ENCODE results near the gene IGFBP2.

IGFBP2 gene

DNA sequence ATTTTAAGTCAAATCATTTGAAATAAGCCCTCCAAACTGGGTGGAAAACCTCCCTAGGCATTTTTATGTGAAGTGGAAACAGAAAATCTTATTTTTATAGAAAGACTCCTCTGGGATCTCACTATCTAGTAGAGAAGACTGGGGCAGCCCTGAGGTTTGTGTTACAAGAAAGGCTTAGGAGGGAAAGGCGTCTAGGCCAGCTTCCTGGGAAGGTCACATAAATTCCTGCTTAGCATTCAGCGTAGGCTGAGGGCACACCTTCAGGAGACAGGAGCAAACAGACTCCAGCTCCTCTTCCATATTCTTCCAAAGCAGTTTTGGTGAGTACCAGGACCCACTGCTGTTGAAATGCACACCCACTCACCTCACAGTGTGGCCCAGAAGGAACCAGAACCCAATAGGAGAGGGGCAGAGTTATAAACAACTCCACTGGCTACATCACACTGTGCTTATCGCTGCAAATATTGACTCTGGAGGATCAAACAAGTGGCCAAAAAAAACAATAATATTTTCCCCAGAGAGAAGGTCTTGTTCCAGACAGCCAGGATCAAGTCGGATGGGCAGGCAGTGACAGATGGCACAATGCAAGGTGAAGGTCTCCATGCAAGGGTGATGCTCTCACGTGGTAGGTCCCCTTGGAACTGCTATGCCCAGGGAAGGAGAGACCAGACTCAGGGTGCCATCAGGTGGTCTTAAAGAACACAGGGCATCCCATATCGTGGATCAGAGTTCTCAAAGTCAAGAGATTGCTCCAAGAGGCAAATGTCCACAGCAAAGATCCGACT is 17.7 kb upstream of the IGFBP2 start:
- no peak for DNase-seq (ENCODE audit: low spot score)

DNA sequence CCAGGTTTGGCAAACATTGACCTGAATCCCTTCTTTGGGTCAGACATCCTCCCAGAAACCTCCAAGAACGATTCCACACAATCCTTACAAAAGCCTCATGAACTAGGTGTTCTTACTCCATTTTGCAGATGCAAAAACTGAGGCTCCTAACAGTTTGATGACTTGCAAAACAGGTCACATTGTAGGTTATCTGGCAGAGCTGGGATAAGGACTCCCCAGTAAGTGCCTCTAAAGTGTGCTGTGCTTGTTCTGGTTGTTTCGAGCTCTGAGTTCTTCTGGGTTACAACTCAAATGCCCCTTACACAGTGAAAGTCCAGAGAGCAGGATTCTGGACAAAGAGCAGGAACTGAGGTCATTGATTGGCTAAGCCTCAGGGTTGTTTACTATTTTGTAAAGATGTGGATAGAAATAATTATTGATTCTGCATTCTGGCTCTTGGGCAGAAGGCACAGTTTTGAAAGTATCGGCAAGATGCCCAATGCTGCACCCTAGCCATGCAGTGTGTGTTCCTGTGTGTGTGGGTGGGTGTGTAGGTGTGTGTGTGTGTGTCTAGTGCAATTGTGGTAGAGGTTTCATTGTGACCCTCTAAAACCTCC is 17.0 kb upstream of the IGFBP2 start:
- no peak for DNase-seq (ENCODE audit: low spot score)

DNA sequence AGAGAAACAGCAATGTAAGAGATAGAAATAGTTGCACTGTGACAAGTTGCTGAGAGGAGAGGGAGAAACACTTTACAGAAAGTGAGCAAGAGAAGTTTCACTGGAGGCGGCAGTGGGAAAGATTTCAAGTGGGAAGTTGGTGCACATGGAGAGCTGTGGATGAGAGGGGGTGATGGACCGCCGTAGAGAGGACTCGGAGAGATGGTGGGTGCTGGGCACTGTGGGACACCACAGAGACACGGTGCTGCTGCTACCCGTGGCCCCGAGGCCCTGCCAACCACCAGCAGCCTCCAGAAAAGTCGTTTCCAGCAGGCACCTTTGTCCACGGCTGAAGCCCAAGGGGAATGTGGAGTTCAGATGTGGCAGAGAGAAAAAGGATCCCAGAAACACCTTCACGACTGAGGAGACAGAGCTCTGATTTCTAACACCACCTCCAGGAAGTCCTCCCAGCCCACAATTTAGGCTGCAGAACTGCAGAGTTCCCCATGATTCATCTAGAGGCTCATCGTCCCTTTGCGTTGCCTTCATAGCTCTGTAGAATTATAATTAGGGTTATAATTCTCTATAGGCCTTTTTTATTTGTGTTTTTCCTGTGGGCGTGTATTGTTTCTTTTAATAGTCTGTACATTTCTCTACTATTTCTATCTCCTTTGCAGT is 15.9 kb upstream of the IGFBP2 start:
- no peak for DNase-seq (ENCODE audit: low spot score)

DNA sequence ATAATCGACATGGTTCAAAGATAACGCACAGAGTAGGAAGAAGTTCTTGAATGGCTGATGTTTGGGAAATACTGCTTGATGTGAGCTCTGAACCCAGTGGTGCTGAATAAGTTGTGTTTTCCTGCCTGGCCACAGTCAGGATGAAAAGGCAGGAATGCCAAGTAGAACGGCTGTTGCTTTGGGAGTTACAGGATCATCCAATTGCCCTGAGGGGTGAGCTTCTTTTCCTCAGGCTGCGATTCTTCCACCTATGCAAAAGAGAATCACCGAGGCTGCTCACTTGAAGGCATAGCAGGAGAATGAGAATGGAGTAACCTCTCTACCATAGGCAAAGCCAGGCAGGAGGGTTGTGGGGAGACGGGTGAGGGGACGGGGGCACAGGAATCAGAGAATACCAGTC is 14.4 kb upstream of the IGFBP2 start:
- no peak for DNase-seq (ENCODE audit: low spot score)

DNA sequence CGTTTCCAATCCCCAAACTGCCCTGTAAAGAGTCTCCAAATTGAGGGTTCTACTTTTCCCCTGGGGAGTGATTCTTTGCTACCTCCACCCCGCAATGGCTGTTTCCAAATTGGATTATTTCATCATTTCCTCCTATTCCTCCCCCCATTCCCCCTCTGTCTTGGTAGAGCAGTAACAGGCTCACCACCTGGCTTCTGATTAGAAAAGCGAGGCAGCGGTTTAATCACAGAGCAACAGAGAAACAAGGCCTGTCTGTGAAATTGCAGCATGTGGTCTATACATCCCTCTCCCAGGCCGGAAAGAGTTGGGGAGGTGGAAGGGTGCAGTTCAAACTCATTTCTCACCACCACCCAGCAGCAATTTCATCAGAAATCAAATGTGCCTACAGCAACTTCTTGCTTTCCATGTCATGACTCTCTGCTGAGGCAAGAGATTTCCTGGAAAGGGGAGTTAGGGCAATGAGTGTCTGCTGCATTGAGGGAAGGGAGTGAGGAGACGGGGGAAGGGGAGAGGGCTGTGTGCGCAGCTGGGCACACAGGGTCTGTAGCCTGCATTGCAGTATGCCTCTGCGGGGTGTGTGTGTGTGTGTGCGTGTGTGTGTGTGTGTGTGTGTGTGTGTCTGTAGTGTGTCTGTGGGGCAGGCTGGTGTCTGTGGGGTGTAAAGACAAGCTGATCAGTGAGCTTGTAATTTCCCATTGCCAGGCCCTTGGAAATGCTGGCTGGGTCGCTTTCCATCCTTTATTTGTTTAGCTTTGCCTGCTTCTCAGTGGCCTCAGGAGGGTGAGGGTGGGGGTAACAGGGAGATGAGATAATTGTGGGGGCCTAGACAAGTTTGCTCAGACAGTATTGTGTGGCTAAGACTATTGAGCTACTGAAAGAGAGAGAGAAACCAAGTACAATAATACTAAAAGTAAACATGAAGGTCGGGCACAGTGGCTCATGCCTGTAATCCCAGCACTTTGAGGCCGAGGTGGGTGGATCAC is 13.5 kb upstream of the IGFBP2 start:
- DNase-seq (ENCODE audit: low spot score), result no peak

DNA sequence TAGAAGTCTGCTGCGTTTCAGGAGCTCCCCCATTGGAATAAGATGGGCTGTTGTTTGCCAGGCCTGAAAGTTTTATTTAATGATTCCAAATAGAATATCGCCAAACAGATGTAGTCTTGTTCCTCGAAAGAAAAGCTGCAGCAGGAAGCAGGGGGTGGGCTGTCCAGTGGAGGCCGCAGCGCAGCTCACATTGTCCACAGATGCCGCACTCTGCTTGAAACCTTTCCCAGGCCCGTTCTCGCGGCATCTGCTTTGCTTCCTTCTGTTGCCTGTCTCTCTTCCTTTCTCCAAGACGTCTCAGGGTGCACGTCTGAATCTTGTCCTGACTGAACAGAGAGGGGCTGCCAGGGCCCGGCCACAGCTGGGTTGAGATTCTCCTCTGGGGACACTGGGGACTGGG is 12.4 kb upstream of the IGFBP2 start:
- no peak for DNase-seq (ENCODE audit: low spot score)

DNA sequence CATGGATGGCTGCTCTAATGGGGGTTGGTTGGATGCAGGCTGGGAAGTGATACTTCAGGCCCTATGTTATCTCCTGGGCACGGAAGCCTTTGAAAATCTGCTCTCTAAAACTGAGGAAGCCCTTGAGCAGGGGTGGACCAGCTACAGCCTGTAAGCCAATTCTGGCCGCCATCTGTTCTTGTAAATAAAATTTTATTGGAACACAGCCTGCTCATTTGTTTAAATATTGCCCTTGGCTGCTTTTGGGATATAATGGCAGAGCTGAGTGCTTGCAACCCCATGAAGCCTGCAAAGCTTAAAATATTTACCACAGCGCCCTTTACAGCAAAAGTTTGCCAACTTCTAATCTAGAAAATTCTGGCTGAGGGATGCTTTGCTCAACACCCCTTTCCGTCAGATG is 11.9 kb upstream of the IGFBP2 start:
- DNase-seq (ENCODE audit: low spot score), result no peak

DNA sequence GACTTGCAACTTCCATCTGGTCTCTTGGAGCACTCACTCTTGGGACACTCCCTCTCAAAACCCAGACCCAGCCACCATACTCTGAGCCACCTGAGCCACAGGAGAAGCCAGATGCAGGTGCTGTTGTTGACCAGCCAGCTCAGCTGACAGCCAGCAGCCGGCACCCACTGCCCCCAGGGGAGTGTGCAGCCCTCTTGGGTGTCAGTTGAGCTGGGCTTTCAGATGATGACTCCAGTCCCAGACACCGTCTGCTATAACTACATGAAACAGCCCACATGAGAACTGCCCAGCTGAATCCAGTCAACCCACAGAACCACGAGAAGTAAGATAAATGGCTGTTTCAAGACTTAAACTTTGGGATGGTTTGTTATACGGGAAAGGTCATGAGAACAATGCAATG is 10.7 kb upstream of the IGFBP2 start:
- no peak for DNase-seq (ENCODE audit: low spot score)

DNA sequence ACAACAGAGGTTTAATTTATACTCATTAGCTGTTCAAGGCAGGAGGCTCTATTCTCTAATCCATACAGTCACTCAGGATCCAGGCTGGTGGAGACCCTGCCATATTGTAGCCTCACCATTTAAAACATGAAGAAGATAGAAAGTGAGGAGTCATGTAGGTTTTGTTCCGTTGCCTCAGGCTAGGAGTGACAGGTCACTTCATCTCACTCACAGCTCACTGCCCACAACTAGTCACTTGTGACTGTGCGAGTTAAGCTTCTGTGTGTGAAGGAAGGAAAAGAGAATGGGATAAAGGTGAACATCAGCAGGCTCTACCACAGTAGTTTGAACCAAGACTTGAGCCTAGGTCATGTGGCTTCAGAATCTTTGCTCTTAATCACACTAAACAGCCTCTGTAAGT is 9.0 kb upstream of the IGFBP2 start:
- no peak for DNase-seq (ENCODE audit: low spot score)

DNA sequence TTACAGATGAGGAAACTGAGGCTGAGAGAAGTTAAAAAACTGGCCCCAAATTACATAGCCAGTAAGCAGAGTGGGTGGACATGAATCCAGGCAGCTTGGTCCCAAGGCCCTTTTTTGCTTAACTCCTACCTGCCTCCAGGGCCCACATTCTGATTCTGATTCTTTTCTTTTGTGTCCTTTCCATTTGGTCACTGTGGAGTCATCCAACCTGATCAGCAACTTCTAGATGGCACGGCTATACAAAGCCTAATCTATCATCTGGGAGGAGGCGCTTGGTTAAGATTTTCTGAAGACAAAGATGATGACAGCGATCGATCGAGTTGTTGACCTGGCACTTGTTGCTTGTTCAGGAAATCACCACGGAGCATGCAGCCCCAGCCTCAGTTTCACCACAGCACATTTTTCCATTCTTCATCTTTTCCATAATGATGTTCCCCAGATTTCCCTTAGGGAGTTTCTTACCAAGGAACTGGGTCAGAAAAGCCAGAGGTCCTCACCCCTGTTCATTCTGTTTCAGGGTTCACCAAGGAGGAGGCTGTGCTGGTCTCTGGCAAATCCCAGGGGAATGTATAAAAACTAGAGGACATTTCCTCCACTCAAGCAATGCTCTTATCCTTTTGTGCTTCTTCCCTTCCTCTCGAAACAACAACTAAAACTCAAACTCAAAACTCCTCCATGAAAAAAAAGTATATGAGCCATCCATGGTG is 6.9 kb upstream of the IGFBP2 start:
- DNase-seq (ENCODE audit: low spot score), result no peak

DNA sequence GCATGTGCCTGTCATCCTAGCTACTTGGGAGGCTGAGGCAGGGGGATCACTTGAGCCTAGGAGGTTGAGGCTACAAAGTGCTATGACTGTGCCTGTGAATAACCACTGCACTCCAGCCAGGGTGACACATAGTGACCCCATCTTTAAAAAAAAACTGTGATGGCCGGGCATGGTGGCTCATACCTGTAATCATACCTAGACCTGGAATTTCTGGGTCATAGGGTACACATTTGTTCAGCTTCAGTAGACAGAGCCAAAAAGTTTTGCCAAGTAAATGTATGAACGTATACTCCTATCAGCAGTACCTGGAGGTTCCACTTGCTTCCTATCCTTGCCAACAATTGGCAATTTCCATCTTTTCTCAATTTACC is 6.4 kb upstream of the IGFBP2 start:
- no peak for DNase-seq (ENCODE audit: low spot score)

DNA sequence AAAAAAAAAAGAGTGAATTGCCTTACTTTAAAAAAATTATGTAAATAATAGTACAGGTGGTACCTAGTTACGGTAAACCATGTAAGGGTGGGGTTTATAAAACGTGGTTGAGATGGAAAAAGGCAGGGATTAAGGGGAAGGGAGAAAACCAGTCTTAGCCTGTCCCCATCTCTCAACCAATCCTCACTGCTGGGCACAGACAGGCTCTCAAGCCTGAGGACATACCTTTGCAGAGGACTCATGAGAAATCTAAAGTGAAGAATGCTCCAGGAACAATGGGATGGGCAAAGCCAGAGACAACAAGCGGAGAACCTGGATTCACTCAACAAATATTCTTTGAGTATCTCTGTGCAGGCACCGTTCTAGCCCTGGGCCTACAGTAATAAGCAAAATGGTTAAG is 3.4 kb upstream of the IGFBP2 start:
- no peak for DNase-seq (ENCODE audit: low spot score)

DNA sequence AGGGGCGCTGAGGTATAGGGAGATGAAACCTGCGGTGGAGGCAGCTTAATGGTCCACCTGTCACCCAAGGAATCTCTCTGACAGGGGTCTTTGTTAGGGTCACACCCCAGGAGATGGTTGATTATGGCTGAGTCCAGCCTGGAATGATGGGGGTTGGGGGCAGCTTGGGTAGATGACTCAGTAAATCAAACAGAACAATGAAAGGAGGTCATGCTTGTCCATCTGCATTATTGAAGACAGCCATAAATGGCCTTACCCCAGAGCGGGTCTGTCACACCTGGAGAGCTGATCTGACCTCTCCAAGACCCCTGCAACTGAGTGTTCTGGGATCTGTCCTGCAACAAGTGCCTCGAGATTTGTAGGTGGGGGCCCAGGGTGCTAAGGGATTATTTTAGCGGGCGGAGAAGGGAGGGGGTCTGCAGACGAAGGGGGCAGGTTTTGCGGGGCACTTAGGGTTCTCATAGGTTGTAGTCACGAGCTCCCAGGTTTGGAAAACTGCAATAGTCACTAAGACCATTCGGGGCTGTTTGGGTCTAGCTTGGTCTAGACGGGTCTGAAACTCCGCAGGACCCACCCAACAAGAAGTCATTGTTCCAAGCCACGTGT is 771 bp upstream of the IGFBP2 start:
- no peak for DNase-seq (ENCODE audit: low spot score)

DNA sequence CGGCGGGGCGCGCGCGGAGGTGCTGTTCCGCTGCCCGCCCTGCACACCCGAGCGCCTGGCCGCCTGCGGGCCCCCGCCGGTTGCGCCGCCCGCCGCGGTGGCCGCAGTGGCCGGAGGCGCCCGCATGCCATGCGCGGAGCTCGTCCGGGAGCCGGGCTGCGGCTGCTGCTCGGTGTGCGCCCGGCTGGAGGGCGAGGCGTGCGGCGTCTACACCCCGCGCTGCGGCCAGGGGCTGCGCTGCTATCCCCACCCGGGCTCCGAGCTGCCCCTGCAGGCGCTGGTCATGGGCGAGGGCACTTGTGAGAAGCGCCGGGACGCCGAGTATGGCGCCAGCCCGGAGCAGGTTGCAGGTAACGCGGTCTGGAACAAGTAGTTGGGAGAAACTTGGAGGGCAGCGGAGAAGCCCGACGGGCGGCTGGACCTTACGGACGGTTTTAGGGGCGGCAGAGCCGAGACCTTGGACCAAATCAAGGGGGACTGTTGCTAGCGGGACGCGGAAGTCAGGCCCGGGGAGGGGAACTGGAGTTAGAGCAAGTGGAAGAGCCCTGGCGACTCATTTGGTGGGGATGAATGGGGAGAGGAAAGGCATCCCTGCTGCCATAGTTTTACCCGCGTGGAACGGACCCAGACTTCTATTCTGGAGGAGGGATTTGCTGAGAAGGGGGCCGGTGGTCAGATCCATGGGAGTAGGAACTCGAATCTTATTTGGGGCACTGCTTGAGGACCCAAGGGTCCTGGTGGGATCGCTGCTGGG is 573 bp downstream of the IGFBP2 start:
- no peak for DNase-seq (ENCODE audit: low spot score)

DNA sequence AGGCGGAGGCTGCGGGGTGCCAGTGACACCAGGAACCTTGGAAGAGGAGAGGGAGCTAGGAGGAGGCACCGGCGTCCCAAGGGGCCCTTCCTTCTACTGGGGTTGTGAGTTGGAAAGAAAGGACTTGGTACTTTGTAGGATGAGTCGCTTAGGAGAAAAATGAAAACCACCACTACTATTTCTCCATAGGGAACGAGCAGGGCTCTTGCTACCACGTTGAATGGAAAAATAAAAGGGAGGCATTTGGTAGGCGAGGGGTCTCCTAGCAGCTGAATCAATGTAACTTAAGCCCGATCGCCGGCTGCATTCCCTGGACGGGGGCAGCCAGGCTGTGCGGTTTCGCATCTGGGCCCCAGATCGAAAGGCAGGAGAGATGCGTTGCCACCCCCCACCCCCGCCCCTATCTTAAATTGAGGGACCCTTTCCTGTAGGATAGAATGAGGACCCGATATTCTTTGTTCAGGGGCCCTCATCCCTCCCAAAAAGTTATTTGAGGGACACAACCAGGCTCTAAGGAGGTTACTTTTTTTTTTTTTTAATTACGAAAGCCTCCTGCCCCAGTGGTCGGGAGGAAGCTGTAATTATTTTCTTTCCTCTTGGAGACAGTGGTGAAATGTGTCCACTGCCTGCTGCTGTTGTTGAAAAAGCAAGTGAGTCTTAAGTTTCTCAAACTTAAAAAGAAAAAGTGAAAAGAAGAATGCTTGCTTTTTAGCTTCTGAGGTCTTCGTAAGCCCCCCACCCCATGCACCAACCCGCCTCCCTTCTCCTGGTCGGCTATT is 1.3 kb downstream of the IGFBP2 start:
- DNase-seq (ENCODE audit: low spot score), result no peak

DNA sequence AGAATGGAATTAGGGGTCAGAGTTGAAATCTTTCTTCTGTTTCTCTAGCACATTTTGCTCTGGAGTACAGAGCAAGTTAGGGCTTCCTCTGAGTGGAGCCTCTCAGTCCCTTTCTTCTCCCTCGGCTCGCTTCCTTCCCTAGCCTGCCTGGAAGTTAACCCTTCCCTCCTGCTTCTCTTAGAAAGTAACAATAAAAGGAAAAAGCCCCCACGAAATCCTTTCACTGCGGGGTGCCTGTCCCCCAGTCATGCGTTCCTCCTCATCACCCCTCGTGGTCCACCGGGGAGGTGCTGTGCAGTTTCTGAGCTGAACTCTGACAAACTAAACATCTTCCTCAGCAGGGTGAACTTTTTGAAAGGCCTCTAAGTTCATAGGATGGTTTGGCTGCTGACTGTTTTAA is 2.0 kb downstream of the IGFBP2 start:
- DNase-seq (ENCODE audit: low spot score), result no peak

DNA sequence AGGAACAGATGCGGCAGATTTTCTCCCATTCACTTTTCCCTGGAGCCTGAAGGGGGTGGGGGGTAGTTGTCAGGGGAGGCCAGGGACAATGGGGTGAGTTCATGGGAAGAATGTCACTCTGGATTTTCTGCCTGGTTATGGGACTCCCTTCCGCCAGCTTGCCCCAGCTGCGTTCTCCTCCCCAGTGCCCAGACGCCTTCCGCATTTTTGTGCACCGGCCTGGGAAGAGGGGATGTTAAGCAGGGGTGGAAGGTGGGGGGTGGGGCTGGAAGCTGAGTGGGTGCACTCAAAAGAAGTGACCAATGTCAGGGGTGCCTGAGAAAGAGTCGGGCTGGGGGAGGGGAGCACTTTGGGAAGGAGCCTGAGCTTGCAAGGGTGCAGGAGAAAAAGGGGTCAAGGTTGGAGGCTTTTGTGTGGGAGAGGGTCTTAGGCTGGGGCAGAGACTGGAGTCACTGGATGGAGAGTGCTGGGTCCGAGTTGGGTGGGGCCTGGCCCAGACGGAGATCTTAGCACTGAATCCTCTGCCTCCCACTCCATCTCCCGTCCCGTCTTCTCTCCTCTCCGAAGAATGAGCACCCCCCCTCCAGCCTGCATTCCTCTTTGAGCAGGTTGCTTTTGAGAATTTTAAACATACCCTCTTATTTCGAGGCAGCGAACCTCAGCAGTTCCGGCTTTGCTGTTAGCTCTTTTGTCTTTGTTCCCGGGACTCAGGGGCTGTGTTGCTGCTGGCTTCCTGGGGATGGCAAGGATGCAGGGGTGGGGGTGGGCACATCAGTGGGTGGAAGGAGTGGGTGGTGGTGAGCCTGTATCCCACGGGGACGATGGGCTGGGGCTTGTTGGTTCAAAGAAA is 2.7 kb downstream of the IGFBP2 start:
- no peak for DNase-seq (ENCODE audit: low spot score)

DNA sequence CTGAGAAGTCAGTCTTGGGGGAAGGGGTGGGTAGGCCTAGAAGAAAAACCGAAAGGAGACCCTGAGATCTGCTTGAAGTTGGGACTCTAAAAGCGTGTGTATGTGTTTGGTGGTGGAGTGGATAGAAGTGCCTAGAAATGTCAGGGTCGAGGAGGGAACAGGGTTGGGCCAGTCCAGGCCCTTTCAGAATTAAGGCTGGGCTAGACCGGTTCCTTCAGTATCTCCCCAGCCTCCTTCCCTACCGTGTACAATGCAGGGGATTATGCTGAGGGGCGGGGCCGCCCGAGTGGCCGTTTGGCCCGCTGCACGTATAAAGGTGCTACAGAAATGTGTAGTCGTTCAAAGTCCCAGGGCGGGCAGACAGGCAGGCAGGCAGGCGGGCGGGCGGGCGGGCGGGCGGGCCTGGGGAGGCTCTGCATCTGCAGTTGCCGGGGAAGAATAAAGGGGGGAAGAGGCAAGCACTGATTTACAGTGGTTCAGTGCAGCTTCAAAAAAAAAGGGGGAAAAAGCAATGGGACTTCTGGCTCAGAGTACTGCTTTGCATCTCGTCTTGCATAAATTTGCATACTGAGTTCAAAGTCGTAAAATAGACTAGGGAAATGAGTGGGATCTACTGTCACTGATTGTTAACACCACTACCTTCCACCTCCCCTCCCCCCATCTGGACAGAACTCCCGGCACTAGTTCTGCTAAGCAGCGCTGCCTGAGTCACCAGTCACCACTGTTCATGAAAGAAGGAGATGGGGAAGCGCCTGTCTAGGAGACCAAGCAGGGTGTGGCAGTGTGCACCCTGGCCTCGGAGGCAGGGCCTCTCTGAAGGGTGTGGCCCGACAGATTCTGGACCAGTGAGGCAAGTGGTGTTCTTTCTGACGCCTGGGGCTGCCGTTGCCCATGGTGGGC is 3.6 kb downstream of the IGFBP2 start:
- no peak for DNase-seq (ENCODE audit: low spot score)

Measured in COLO829 (cell line).